Loucy (cell line): ENCODE measurements around the gene ADI1.

ENCODE experiments used
- CTCF ChIP-seq: fragments of 200-600 bp; sonication (generic); conservative IDR thresholded peaks from 2 replicates; pipeline ENCODE4 v1.5.1; 2014; ENCODE audit warnings: mild to moderate bottlenecking, antibody characterized with exemption, low read length
- EZH2phosphoT487 ChIP-seq: fragments of 200-600 bp; IDR thresholded peaks from 2 replicates; pipeline ENCODE4 v1.6.1; 2018; ENCODE audit warnings: antibody characterized with exemption, mild to moderate bottlenecking, moderate library complexity, borderline replicate concordance

GRCh38 chr2:3457524-3458395 lies 61.6 kb downstream of the ADI1 start:
- TF ChIP-seq CTCF (no peak), EZH2phosphoT487 (no peak)
